Stomach (tissue), 9 donors: ENCODE data around the gene ARHGAP4. TPM values are rescaled to one million over a fixed set of nuclear protein-coding genes. Genes with fewer than 3 reads are reported as not detected.

ENCODE experiments used
- DNase-seq, 2 donors: peaks; one replicate each; pipeline versions ENCODE4 v3.0.0 to v3.0.0-alpha.2; 2013 to 2019
- H3K27ac ChIP-seq, 5 donors: fragments of 200-600 bp in 4 of 5; sonication (generic) in 4 of 5; one replicate each; pipeline ENCODE4 v1.5.1; 2013 to 2019; ENCODE audit warnings: mild to moderate bottlenecking in 1 of 5, moderate library complexity in 1 of 5
- H3K27me3 ChIP-seq, 3 donors: fragments of 200-600 bp; sonication (generic); one replicate each; pipeline ENCODE4 v1.5.1; 2017 to 2019; ENCODE audit warnings: mixed run types in 1 of 3
- H3K36me3 ChIP-seq, 4 donors: fragments of 200-600 bp; sonication (generic); 1 replicate in 3 of 4; 2 replicates in 1 of 4; pipeline ENCODE4 v1.5.1; 2016 to 2019
- H3K4me1 ChIP-seq, 4 donors: fragments of 200-600 bp; sonication (generic); one replicate each; pipeline ENCODE4 v1.5.1; 2016 to 2019
- H3K4me3 ChIP-seq, 4 donors: fragments of 200-600 bp; sonication (generic) in 3 of 4; one replicate each; pipeline ENCODE4 v1.5.1; 2016 to 2019; ENCODE audit warnings: mild to moderate bottlenecking in 1 of 4
- H3K9me3 ChIP-seq, 4 donors: fragments of 200-600 bp; sonication (generic); one replicate each; pipeline ENCODE4 v1.5.1; 2016 to 2019
- CTCF ChIP-seq, 7 experiments: fragments of 450-650 bp in 4 of 7; fragments of 200-600 bp in 3 of 7; sonication (generic) in 3 of 7; IDR thresholded peaks; one replicate each; pipeline ENCODE4 v1.5.1; 2016 to 2019; ENCODE audit warnings: antibody characterized with exemption in 7 of 7, control low read depth in 2 of 7, mild to moderate bottlenecking in 1 of 7
- EP300 ChIP-seq: sonication (generic); formaldehyde crosslinking; IDR thresholded peaks from one replicate; pipeline ENCODE4 v1.6.1; 2017; ENCODE audit warnings: antibody characterized with exemption
- POLR2A ChIP-seq, 4 donors: fragments of 450-650 bp; IDR thresholded peaks; one replicate each; pipeline ENCODE4 v1.6.1; 2016; ENCODE audit warnings: antibody characterized with exemption in 4 of 4, control low read depth in 2 of 4, mild to moderate bottlenecking in 1 of 4, moderate library complexity in 1 of 4
- POLR2AphosphoS5 ChIP-seq, 3 donors: sonication (generic); formaldehyde crosslinking; IDR thresholded peaks; one replicate each; pipeline ENCODE4 v1.6.1; 2016; ENCODE audit warnings: antibody characterized with exemption in 3 of 3
- WGBS, 5 donors: extraction: QIAGEN DNeasy Blood & Tissue Kit in 3 of 5; methylation state at CpG; one replicate each; pipeline versions ENCODE4 v1.1.5 to v1.1.7; 2013 to 2018; 5-methylcytosine and 5-hydroxymethylcytosine counted together
- intact Hi-C: fragments of 100-400 bp; cut with DNase I; formaldehyde crosslinking; loops from one replicate; pipeline ENCODE4 v1.15.1; 2023; ENCODE audit warnings: low total_unique reads
- polyA plus RNA-seq, 3 donors: library from polyadenylated mRNA; stranded (reverse); fragments of 200-250 nt; gene quantifications; one replicate each; pipeline ENCODE4 v1.2.3, GENCODE V29; 2013
- total RNA-seq, 5 donors: library from RNA; depleted of rRNA; stranded (reverse); fragments of >200 nt; gene quantifications; one replicate each; pipeline versions ENCODE4 v1.1.0 to v1.2.3, GENCODE V29; 2014 to 2016
- donor health status: healthy with polysubstance abuse.
- donor health status: Bipolar disorder and iron deficiency.
- donor health status: healthy.

Gene ARHGAP4
- total and polyA plus RNA-seq, 8 donors = 18.5 to 93.9 (median 40.3) TPM

- H3K36me3 ChIP-seq = no peaks in the 10 kb centered on the region
- WGBS, 5 donors = 45 to 79% (median 58%) methylated on average over 16 to 21 of the region's 21 CpGs
- no peaks in the 10 kb centered on the region for H3K4me1 ChIP-seq
- H3K9me3 ChIP-seq = peaks cover 0 to 6% (median 2%) of the 10 kb centered on the region in 4 donors
- TF ChIP-seq EP300 = no peak
- no peak for TF ChIP-seq POLR2AphosphoS5 (IDR thresholded peaks at IDR 0.05)
- DNase-seq = no peak
- intact Hi-C loops = no loop called here
- no peak overlapping the region for H3K27ac ChIP-seq
- H3K4me3 ChIP-seq = no peak overlapping the region
- H3K27me3 ChIP-seq = peaks cover 0 to 34% (median 9%) of the 10 kb centered on the region in 3 donors
Measured at GRCh38 chrX:153861733-153862310, 64.2 kb downstream of the ARHGAP4 start.

- Histone ChIP-seq H3K4me3 (no peak overlapping the region), H3K27me3 (peaks cover 0 to 36% (median 13%) of the 10 kb centered on the region in 3 donors), H3K9me3 (peaks cover 0 to 6% (median 0%) of the 10 kb centered on the region in 4 donors), H3K4me1 (no peaks in the 10 kb centered on the region), H3K36me3 (no peaks in the 10 kb centered on the region), H3K27ac (no peak overlapping the region)
- DNase-seq = peak in 1 of 2 donors; percentile 55
- intact Hi-C loops = no loop called here
- 35 to 82% (median 62%) methylated on average over 6 to 10 of the region's 10 CpGs for WGBS, 5 donors
- TF ChIP-seq POLR2AphosphoS5 (IDR thresholded peaks at IDR 0.05) = no peak
- no peak for TF ChIP-seq EP300
- no peak for TF ChIP-seq CTCF (IDR thresholded peaks at IDR 0.05)
- no peak for TF ChIP-seq POLR2A (IDR thresholded peaks at IDR 0.05)
Measured at GRCh38 chrX:153861151-153861550, 64.9 kb downstream of the ARHGAP4 start.

Other genes with a start within 250 kb of the ARHGAP4 start
- gene SLC6A8, start 238.3 kb downstream of the ARHGAP4 start, total RNA-seq = 10 to 100 TPM; 17.7 to 32.7 (median 19.1) TPM
- gene SLC6A8, start 238.3 kb downstream of the ARHGAP4 start, polyA plus RNA-seq = 10 to 100 TPM in 2 of 3 donors, 1 to 10 TPM in 1; 7.3 to 30.9 (median 15.9) TPM
- 100 to 1,000 TPM in 1 of 5 donors, 10 to 100 TPM in 3, under 1 TPM in 1; 0.58 to 121 (median 75.9) TPM for gene BCAP31, start 201.9 kb downstream of the ARHGAP4 start, total RNA-seq
- gene BCAP31, start 201.9 kb downstream of the ARHGAP4 start, polyA plus RNA-seq = 100 to 1,000 TPM in 1 of 3 donors, 10 to 100 TPM in 2; 49.6 to 156 (median 88.0) TPM
- 10 to 100 TPM in 3 of 5 donors, 1 to 10 TPM in 2; 2.4 to 22.3 (median 14.5) TPM for gene ABCD1, start 201.4 kb downstream of the ARHGAP4 start, total RNA-seq
- gene ABCD1, start 201.4 kb downstream of the ARHGAP4 start, polyA plus RNA-seq = 1 to 10 TPM; 3.2 to 3.7 (median 3.4) TPM
- 10 to 100 TPM in 3 of 5 donors, 1 to 10 TPM in 2; 1.8 to 49.2 (median 18.7) TPM for gene PLXNB3, start 162.0 kb downstream of the ARHGAP4 start, total RNA-seq
- gene PLXNB3, start 162.0 kb downstream of the ARHGAP4 start, polyA plus RNA-seq = 10 to 100 TPM in 1 of 3 donors, 1 to 10 TPM in 2; 5.2 to 11.9 (median 6.0) TPM
- 1 to 10 TPM in 3 of 5 donors, not detected in 2; 1.1 to 3.6 (median 1.6) TPM for gene SRPK3, start 145.2 kb downstream of the ARHGAP4 start, total RNA-seq
- 1 to 10 TPM in 1 of 3 donors, under 1 TPM in 2; 0.35 to 1.7 (median 0.46) TPM for gene SRPK3, start 145.2 kb downstream of the ARHGAP4 start, polyA plus RNA-seq
- gene IDH3G, start 131.9 kb downstream of the ARHGAP4 start, total RNA-seq = 100 to 1,000 TPM in 1 of 5 donors, 10 to 100 TPM in 4; 31.0 to 186 (median 54.0) TPM
- 10 to 100 TPM; 52.3 to 57.7 (median 54.4) TPM for gene IDH3G, start 131.9 kb downstream of the ARHGAP4 start, polyA plus RNA-seq
- gene SSR4, start 131.6 kb downstream of the ARHGAP4 start, total RNA-seq = 100 to 1,000 TPM in 3 of 5 donors, 10 to 100 TPM in 2; 13.9 to 186 (median 150) TPM
- gene SSR4, start 131.6 kb downstream of the ARHGAP4 start, polyA plus RNA-seq = 100 to 1,000 TPM; 554 to 717 (median 646) TPM
- gene PDZD4, start 95.7 kb downstream of the ARHGAP4 start, total RNA-seq = 10 to 100 TPM in 1 of 5 donors, 1 to 10 TPM in 4; 4.6 to 11.1 (median 6.7) TPM
- 1 to 10 TPM; 2.1 to 5.5 (median 3.4) TPM for gene PDZD4, start 95.7 kb downstream of the ARHGAP4 start, polyA plus RNA-seq
- gene L1CAM, start 40.1 kb downstream of the ARHGAP4 start, total RNA-seq = 10 to 100 TPM in 1 of 5 donors, 1 to 10 TPM in 3, under 1 TPM in 1; under 0.01 to 19.1 (median 2.8) TPM
- gene L1CAM, start 40.1 kb downstream of the ARHGAP4 start, polyA plus RNA-seq = 1 to 10 TPM in 1 of 3 donors, under 1 TPM in 2; 0.62 to 3.1 (median 0.76) TPM
- under 1 TPM in 1 of 5 donors, not detected in 4; 0.37 TPM for gene AVPR2, start 21.6 kb downstream of the ARHGAP4 start, total RNA-seq
- 1 to 10 TPM in 2 of 3 donors, under 1 TPM in 1; 0.19 to 1.4 (median 1.1) TPM for gene AVPR2, start 21.6 kb downstream of the ARHGAP4 start, polyA plus RNA-seq
- 10 to 100 TPM; 23.2 to 63.8 (median 35.6) TPM for gene NAA10, start 8.8 kb upstream of the ARHGAP4 start, total RNA-seq
- 100 to 1,000 TPM; 114 to 161 (median 125) TPM for gene NAA10, start 8.8 kb upstream of the ARHGAP4 start, polyA plus RNA-seq
- 1 to 10 TPM in 2 of 5 donors, not detected in 3; 2.3 to 8.3 TPM for gene RENBP, start 18.4 kb upstream of the ARHGAP4 start, total RNA-seq
- 10 to 100 TPM in 1 of 3 donors, 1 to 10 TPM in 2; 4.4 to 12.7 (median 8.1) TPM for gene RENBP, start 18.4 kb upstream of the ARHGAP4 start, polyA plus RNA-seq
- gene HCFC1, start 45.6 kb upstream of the ARHGAP4 start, total RNA-seq = 10 to 100 TPM; 13.2 to 61.6 (median 35.3) TPM
- gene HCFC1, start 45.6 kb upstream of the ARHGAP4 start, polyA plus RNA-seq = 10 to 100 TPM in 2 of 3 donors, 1 to 10 TPM in 1; 9.0 to 13.9 (median 12.6) TPM
- gene TMEM187, start 46.5 kb upstream of the ARHGAP4 start, total RNA-seq = 10 to 100 TPM in 1 of 5 donors, 1 to 10 TPM in 2, under 1 TPM in 1, not detected in 1; 0.89 to 16.2 (median 2.9) TPM
- 1 to 10 TPM; 2.3 to 7.0 (median 6.3) TPM for gene TMEM187, start 46.5 kb upstream of the ARHGAP4 start, polyA plus RNA-seq
- 100 to 1,000 TPM in 2 of 5 donors, 10 to 100 TPM in 3; 25.5 to 211 (median 75.2) TPM for gene IRAK1, start 93.6 kb upstream of the ARHGAP4 start, total RNA-seq
- gene IRAK1, start 93.6 kb upstream of the ARHGAP4 start, polyA plus RNA-seq = 10 to 100 TPM; 52.1 to 73.9 (median 59.1) TPM
- 10 to 100 TPM; 14.5 to 47.9 (median 23.5) TPM for gene MECP2, start 171.5 kb upstream of the ARHGAP4 start, total RNA-seq
- gene MECP2, start 171.5 kb upstream of the ARHGAP4 start, polyA plus RNA-seq = 10 to 100 TPM; 10.7 to 14.7 (median 11.0) TPM
- gene OPN1LW, start 218.0 kb upstream of the ARHGAP4 start, total RNA-seq = not detected
- gene OPN1LW, start 218.0 kb upstream of the ARHGAP4 start, polyA plus RNA-seq = not detected